Measurements from ENCODE around the gene LCAT. TPM values are rescaled to one million over a fixed set of nuclear protein-coding genes. Genes with fewer than 3 reads are reported as not detected.

Gene LCAT
- total RNA-seq, 2 experiments from 2014 or later = 10.1 to 10.7 TPM

DNA sequence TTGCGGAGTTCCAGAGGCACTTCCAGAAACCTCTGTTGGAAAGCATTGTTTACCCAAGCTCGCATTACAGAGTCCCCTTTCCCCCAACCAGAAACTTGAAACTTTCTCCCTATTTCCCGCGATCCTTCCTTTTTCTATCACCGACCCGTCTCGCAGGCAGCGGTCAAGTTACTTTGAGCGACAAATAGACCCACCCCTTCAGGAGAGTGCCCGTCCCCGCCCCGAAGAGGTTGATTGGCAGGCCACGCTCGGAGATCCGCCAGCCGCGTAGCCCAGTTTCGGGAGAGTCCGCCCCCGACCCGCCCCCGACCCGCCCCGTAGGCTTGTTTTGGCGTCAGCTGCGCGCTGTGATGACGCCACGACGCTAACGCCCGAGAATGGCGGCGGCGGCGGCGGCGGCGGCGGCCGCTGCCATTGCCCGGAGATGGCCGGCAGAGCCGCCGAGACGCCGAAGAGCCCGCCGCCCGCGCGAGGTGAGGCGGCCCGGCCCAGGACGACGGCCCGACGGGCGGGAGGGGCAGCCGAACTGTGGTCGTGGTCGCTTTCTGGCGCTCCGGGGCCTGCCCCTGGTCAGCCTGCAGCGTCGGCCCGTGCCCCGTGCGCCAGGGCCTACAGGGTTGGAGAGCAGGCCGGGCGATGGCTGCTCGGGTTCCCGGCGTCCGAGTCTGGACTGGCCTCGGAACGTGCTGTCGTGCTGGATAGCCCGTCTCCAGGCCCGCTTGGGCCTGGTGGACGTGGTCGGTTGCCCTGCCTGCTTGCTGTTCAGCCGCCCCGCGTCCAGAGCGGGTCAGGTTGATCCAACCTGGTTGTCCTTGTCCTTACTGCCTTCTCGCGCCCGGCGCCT lies 50.8 kb downstream of the LCAT start, which contains the start of gene PSKH1:
TSS of gene PSKH1 (plus strand) at position 356 of the 844 bp plus-strand sequence. CDS start 15,496 bp downstream, outside the sequence.
- ChIA-PET POLR2A (interaction anchor here (0.6 to 3.4 kb wide), 6 partner anchors 36 to 349 kb away, joined by 3 to 18 read pairs (median 4); partner anchors contain the start of genes NUTF2 and PSMB10), CTCF (interaction anchor here (1.4 to 3.5 kb wide), 4 partner anchors 10 to 372 kb away, joined by 3 to 30 read pairs (median 8); partner anchors contain the start of genes NRN1L and PSMB10)
- H3K36me3 Mint-ChIP-seq = no peaks in the 10 kb centered on the region
- peaks cover 29% of the 10 kb centered on the region for H3K4me1 Mint-ChIP-seq (ENCODE audit: low read depth)
- peak; percentile 98 for DNase-seq
- intact Hi-C loops (cut with micrococcal nuclease) = loop anchor here (1.0 to 2.0 kb wide), 4 partner anchors 25 to 130 kb away; partner anchors contain the start of genes DDX28, DUS2 and NUTF2
- no peaks in the 10 kb centered on the region for H3K27me3 Mint-ChIP-seq
- peak within 1 kb of the TSS; percentile 89 for H3K27ac Mint-ChIP-seq
- H3K9me3 Mint-ChIP-seq = no peaks in the 10 kb centered on the region
- peak within 1 kb of the TSS; percentile 96 for H3K4me3 Mint-ChIP-seq

DNA sequence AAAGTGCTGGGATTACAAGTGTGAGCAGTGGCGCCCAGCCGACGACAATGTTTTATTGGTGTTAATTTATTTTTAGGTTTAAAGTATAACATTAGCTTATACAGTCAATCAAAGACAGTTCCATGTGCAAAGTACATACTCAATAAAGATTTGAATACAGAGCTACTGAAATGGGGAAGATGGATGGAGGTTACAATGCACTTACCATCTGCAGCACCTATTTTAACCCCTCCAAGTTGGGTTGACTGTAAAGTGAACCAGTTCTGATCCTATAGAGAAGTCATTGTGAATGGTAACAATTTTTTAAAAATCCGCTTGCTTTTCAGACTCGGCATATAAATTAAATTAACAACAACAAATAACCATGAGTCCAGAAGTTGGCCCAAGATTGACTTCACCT lies 51.5 kb downstream of the LCAT start:
- DNase-seq = no peak
- Mint-ChIP-seq H3K4me1 (ENCODE audit: low read depth) (peaks cover 29% of the 10 kb centered on the region), H3K36me3 (no peaks in the 10 kb centered on the region), H3K27me3 (no peaks in the 10 kb centered on the region), H3K9me3 (no peaks in the 10 kb centered on the region), H3K27ac (peak overlapping the region; percentile 71), H3K4me3 (peak overlapping the region; percentile 96)
- ChIA-PET CTCF (interaction anchor here (0.5 to 3.5 kb wide), 5 partner anchors 9 to 1232 kb away, joined by 3 to 30 read pairs (median 5); partner anchors contain the start of genes NRN1L and PSMB10), POLR2A (interaction anchor here (0.6 to 3.4 kb wide), 6 partner anchors 36 to 173 kb away, joined by 3 to 18 read pairs (median 3); partner anchors contain the start of genes GFOD2, NUTF2 and PSMB10)
- intact Hi-C loops (cut with micrococcal nuclease) = loop anchor here (2.0 kb wide), 1 partner anchor 130 kb away; the partner anchor contains the start of genes DDX28 and DUS2

Other genes starting within 250 kb of the LCAT start
- gene GFOD2, start 224.8 kb downstream of the LCAT start, total RNA-seq = 10 to 100 TPM; 12.6 to 13.7 TPM
- gene RANBP10, start 137.6 kb downstream of the LCAT start, total RNA-seq = 10 to 100 TPM; 14.9 to 18.1 TPM
- under 1 TPM; 0.77 to 0.81 TPM for gene TSNAXIP1, start 137.2 kb downstream of the LCAT start, total RNA-seq
- 10 to 100 TPM; 31.8 to 32.1 TPM for gene THAP11, start 101.8 kb downstream of the LCAT start, total RNA-seq
- gene NUTF2, start 97.2 kb downstream of the LCAT start, total RNA-seq = 100 to 1,000 TPM; 141 to 148 TPM
- gene CENPT, start 96.4 kb downstream of the LCAT start, total RNA-seq = 10 to 100 TPM; 39.2 to 40.2 TPM
- 10 to 100 TPM; 88.6 to 94.2 TPM for gene EDC4, start 71.1 kb downstream of the LCAT start, total RNA-seq
- under 1 TPM in 1 of 2 experiments, not detected in 1; 0.76 TPM for gene NRN1L, start 59.2 kb downstream of the LCAT start, total RNA-seq
- gene PSKH1, start 50.9 kb downstream of the LCAT start, total RNA-seq = 10 to 100 TPM in 1 of 2 experiments, 1 to 10 TPM in 1; 10.0 to 11.7 TPM
- 1 to 10 TPM; 2.9 to 3.1 TPM for gene CTRL, start 12.3 kb downstream of the LCAT start, total RNA-seq
- 100 to 1,000 TPM; 185 to 193 TPM for gene PSMB10, start 7.3 kb downstream of the LCAT start, total RNA-seq
- 10 to 100 TPM; 27.1 to 29.9 TPM for gene SLC12A4, start 24.5 kb upstream of the LCAT start, total RNA-seq
- not detected for gene DPEP3, start 36.4 kb upstream of the LCAT start, total RNA-seq
- gene DPEP2, start 55.4 kb upstream of the LCAT start, total RNA-seq = 1 to 10 TPM; 3.9 to 5.3 TPM
- not detected for gene DPEP2NB, start 71.8 kb upstream of the LCAT start, total RNA-seq
- 10 to 100 TPM; 12.8 to 14.5 TPM for gene DDX28, start 79.1 kb upstream of the LCAT start, total RNA-seq
- 10 to 100 TPM; 29.2 to 29.4 TPM for gene DUS2, start 79.2 kb upstream of the LCAT start, total RNA-seq
- gene NFATC3, start 141.2 kb upstream of the LCAT start, total RNA-seq = 10 to 100 TPM; 83.4 to 85.2 TPM